Hepatocyte (in vitro differentiated cells): ENCODE data around the gene PSMB4.

Source experiments
- EZH2 ChIP-seq: fragments of 200-600 bp; sonication (generic); IDR thresholded peaks from 2 replicates; pipeline ENCODE4 v1.6.1; 2016; ENCODE audit warnings: antibody characterized with exemption, mild to moderate bottlenecking, borderline replicate concordance
- EZH2phosphoT487 ChIP-seq: fragments of 200-600 bp; sonication (generic); IDR thresholded peaks from one replicate; pipeline ENCODE4 v1.6.1; 2018; ENCODE audit warnings: antibody characterized with exemption, mild to moderate bottlenecking, low read depth, moderate library complexity; ENCODE audit not compliant: unreplicated experiment, severe bottlenecking
- TF ChIP-seq, protein P1 (sequence below): fragments of 200-600 bp; sonication (generic); IDR thresholded peaks from 2 replicates; pipeline ENCODE4 v1.5.1; 2016; ENCODE audit warnings: antibody characterized with exemption, mild to moderate bottlenecking; ENCODE audit not compliant: poor library complexity

DNA sequence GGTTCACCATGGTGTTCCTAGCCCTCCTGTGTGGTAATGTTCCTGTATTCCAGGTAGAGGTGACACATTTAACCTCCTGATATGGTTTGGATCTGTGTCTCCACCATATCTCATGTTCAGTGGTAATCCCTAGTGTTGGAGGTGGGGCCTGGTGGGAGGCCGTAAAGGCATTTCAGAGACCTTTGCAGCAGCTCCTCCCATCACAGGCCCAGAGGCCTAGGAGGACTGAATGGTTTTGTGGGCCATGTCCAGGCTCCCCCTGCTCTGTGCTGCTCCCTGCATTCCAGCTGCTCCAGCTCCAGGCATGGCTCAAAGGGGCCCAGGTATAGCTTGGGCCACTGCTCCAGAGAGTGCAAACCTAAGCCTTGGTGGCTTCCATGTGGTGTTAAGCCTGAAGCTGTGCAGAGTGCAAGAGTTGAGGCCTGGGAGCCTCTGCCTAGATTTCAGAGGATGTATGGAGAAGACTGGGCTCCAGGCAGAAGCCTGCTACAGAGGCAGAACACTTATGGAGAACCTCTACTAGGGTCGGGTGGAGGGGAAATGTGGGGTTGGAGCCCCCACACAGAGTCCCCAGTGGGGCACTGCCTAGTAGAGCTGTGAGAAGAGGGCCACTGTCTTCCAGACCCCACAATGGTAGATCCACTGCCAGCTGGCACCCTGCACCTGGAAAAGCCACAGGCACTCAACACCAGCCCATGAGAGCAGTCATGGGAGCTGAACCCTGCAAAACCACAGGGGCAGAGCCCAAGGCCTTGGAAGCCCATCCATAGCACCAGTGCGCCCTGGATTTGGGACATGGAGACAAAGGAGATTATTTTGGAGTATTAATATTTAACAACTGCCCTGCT is 36.8 kb upstream of the PSMB4 start:
- TF ChIP-seq EZH2 (no peak), EZH2phosphoT487 (no peak)
- TF ChIP-seq, protein P1, sequence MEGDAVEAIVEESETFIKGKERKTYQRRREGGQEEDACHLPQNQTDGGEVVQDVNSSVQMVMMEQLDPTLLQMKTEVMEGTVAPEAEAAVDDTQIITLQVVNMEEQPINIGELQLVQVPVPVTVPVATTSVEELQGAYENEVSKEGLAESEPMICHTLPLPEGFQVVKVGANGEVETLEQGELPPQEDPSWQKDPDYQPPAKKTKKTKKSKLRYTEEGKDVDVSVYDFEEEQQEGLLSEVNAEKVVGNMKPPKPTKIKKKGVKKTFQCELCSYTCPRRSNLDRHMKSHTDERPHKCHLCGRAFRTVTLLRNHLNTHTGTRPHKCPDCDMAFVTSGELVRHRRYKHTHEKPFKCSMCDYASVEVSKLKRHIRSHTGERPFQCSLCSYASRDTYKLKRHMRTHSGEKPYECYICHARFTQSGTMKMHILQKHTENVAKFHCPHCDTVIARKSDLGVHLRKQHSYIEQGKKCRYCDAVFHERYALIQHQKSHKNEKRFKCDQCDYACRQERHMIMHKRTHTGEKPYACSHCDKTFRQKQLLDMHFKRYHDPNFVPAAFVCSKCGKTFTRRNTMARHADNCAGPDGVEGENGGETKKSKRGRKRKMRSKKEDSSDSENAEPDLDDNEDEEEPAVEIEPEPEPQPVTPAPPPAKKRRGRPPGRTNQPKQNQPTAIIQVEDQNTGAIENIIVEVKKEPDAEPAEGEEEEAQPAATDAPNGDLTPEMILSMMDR: no peak
